K562 (cell line): ENCODE measurements around the gene SLC9A7. TPM values are rescaled to one million over a fixed set of nuclear protein-coding genes. Genes with fewer than 3 reads are reported as not detected.

Experiments used
- ATAC-seq: fragments of 200-7000 bp; cut with Tn5 transposase; 3 replicates; pipeline ENCODE4 v1.9.1; 2020; ENCODE audit warnings: moderate library complexity
- BruUV-seq: library from RNA; stranded (reverse); fragments of 400-500 nt; replicated peaks from 2 replicates; lab custom pipeline; 2021; lab: Mats Ljungman, UMichigan
- CTCF ChIA-PET: fragments of 300-600 bp; formaldehyde crosslinking; extraction: SDS; loops from one replicate; lab custom pipeline; 2021; ENCODE audit warnings: low intra/inter-chr PET ratio; lab: Yijun Ruan, JAX
- POLR2A ChIA-PET: fragments of 300-600, 350-650 bp; sonication (Branson Sonifier 250); formaldehyde crosslinking; extraction: SDS; loops from one replicate; lab custom pipeline; 2021; ENCODE audit warnings: antibody characterized with exemption, inconsistent platforms; lab: Yijun Ruan, JAX
- DNase-seq, 4 experiments: peaks; one replicate each; pipeline versions ENCODE4 v3.0.0 to v3.0.0-alpha.2; 2011 to 2018; ENCODE audit warnings: low spot score in 3 of 4, mixed read lengths in 3 of 4; ENCODE audit errors: extremely low read depth in 1 of 4
- FAIRE-seq: peaks from 2 replicates; lab custom pipeline; 2011; peaks lifted over from hg19 to GRCh38; lab: Jason Lieb, UNC
- H2AFZ ChIP-seq: 2 replicates; pipeline ENCODE4 v1.6.0; 2011; ENCODE audit warnings: low read depth, low read length, control low read depth, inconsistent platforms
- H3K27ac ChIP-seq: fragments of 200-600 bp; 3 replicates; pipeline ENCODE4 v1.8.0; 2011; ENCODE audit warnings: low read depth, mild to moderate bottlenecking, control low read depth, inconsistent platforms, low read length, moderate library complexity, mixed read lengths; ENCODE audit errors: extremely low read depth
- H3K27me3 ChIP-seq, 2 experiments: fragments of 300-600 bp in 1 of 2; 2 replicates in 1 of 2; 3 replicates in 1 of 2; pipeline versions ENCODE4 v1.6.0 to v1.8.0; 2011; ENCODE audit warnings: inconsistent platforms in 2 of 2, low read length in 2 of 2, mild to moderate bottlenecking in 1 of 2, mixed read lengths in 1 of 2, moderate library complexity in 1 of 2; ENCODE audit not compliant: control insufficient read depth in 2 of 2, insufficient read depth in 2 of 2
- H3K36me3 ChIP-seq: fragments of 300-600 bp; 3 replicates; pipeline ENCODE4 v1.8.0; 2011; ENCODE audit warnings: mild to moderate bottlenecking, low read length, inconsistent platforms; ENCODE audit not compliant: control insufficient read depth, insufficient read depth
- H3K4me1 ChIP-seq, 2 experiments: fragments of 200-600 bp in 1 of 2; replicated peaks in 1 of 2; 2 replicates in 1 of 2; 3 replicates in 1 of 2; pipeline versions ENCODE4 v1.5.1 to v1.8.0; 2011; ENCODE audit warnings: inconsistent platforms in 2 of 2, low read length in 2 of 2, mild to moderate bottlenecking in 1 of 2, mixed read lengths in 1 of 2, moderate library complexity in 1 of 2; ENCODE audit not compliant: control insufficient read depth in 2 of 2, insufficient read depth in 2 of 2
- H3K4me2 ChIP-seq: 2 replicates; pipeline ENCODE4 v1.6.1; 2011; ENCODE audit warnings: low read length, control low read depth, inconsistent platforms, mixed read lengths; ENCODE audit not compliant: insufficient read depth
- H3K4me3 ChIP-seq: fragments of 200-600 bp; sonication (generic), shearing (Covaris generic); 2 replicates; pipeline ENCODE4 v1.5.1; 2016; ENCODE audit warnings: control low read depth, inconsistent platforms
- H3K79me2 ChIP-seq: fragments of 200-600 bp; 3 replicates; pipeline ENCODE4 v1.8.0; 2011; ENCODE audit warnings: low read length, inconsistent platforms; ENCODE audit not compliant: control insufficient read depth, insufficient read depth
- H3K9ac ChIP-seq, 2 experiments: 2 replicates each; pipeline versions ENCODE4 v1.6.0 to v1.6.1; 2011; ENCODE audit warnings: low read depth in 2 of 2, low read length in 2 of 2, control low read depth in 1 of 2, inconsistent platforms in 1 of 2, mild to moderate bottlenecking in 1 of 2, mixed read lengths in 1 of 2; ENCODE audit not compliant: insufficient read depth in 1 of 2
- H3K9me1 ChIP-seq: one replicate; pipeline ENCODE4 v1.6.0; 2011; ENCODE audit warnings: inconsistent platforms, mild to moderate bottlenecking, low read length, moderate library complexity; ENCODE audit not compliant: control insufficient read depth, insufficient read depth
- H3K9me3 ChIP-seq: replicated peaks from 2 replicates; pipeline ENCODE4 v1.5.1; 2011; ENCODE audit warnings: low read depth, low read length, inconsistent platforms; ENCODE audit not compliant: control insufficient read depth, insufficient read depth
- H4K20me1 ChIP-seq: replicated peaks from 2 replicates; pipeline ENCODE4 v1.6.1; 2011; ENCODE audit warnings: low read length, inconsistent platforms, mixed read lengths; ENCODE audit not compliant: control insufficient read depth, insufficient read depth
- CCNT2 ChIP-seq: IDR thresholded peaks from 2 replicates; pipeline ENCODE4 v1.6.1; 2011; ENCODE audit warnings: borderline replicate concordance, low read depth, mild to moderate bottlenecking, moderate library complexity, mixed read lengths, low read length; ENCODE audit not compliant: insufficient read length; ENCODE audit errors: extremely low read depth
- HOXB6 ChIP-seq: fragments of 250-450 bp; sonication (Bioruptor Pico); IDR thresholded peaks from 2 replicates; pipeline ENCODE4 v1.5.1; 2022; ENCODE audit warnings: mild to moderate bottlenecking, borderline replicate concordance
- MAFF ChIP-seq: IDR thresholded peaks from 2 replicates; pipeline ENCODE4 v1.6.1; 2012; ENCODE audit warnings: low read length, improper control_type of control experiment
- POLR2B ChIP-seq: fragments of 450-650 bp; IDR thresholded peaks from 2 replicates; pipeline ENCODE4 v1.6.1; 2018; ENCODE audit warnings: low read depth; ENCODE audit not compliant: partially characterized antibody
- POU5F1 ChIP-seq: fragments of 150-350 bp; IDR thresholded peaks from 2 replicates; pipeline ENCODE4 v1.6.1; 2014; ENCODE audit warnings: borderline replicate concordance, low read length, low read depth, mild to moderate bottlenecking; ENCODE audit not compliant: partially characterized antibody
- PRMT5 ChIP-seq: sonication (generic); formaldehyde crosslinking; IDR thresholded peaks from 2 replicates; pipeline ENCODE4 v1.5.0; 2020; ENCODE audit warnings: missing genetic modification reagents
- ZNF444 ChIP-seq: fragments of 250-450 bp; sonication (Bioruptor Pico); IDR thresholded peaks from 2 replicates; pipeline ENCODE4 v1.4.0; 2020; ENCODE audit warnings: mild to moderate bottlenecking, moderate library complexity
- ZNF644 ChIP-seq: fragments of 200-800 bp; sonication (Bioruptor generic); IDR thresholded peaks from 2 replicates; pipeline ENCODE4 v1.6.1; 2016; ENCODE audit warnings: low read depth, missing genetic modification characterization, missing compliant biosample characterization
- ZZZ3 ChIP-seq: fragments of 450-650 bp; IDR thresholded peaks from 2 replicates; pipeline ENCODE4 v1.6.1; 2016; ENCODE audit warnings: antibody characterized with exemption, mild to moderate bottlenecking, moderate library complexity
- WGBS: fragments of 100-300 bp; shearing (Covaris generic); methylation state at CpG from one replicate; pipeline ENCODE4 v1.1.6; 2016; ENCODE audit warnings: low coverage, mixed read lengths; ENCODE audit not compliant: insufficient coverage; ENCODE audit errors: missing lambda C conversion rate; 5-methylcytosine and 5-hydroxymethylcytosine counted together
- in situ Hi-C: fragments of 300-500 bp; cut with MboI; formaldehyde crosslinking; loops from 4 replicates; pipeline ENCODE4 v1.15.0; 2018; ENCODE audit warnings: inconsistent platforms, mixed read lengths
- intact Hi-C: fragments of 100-400 bp; cut with micrococcal nuclease; formaldehyde crosslinking; loops from 2 replicates; pipeline ENCODE4 v1.14.2; 2022
- polyA plus RNA-seq, 8 experiments: library from polyadenylated mRNA; depleted of rRNA in 4 of 8; stranded (reverse) in 5 of 8; unstranded in 3 of 8; fragments of >200 nt; fragmentation: Nextera tagmentation in 2 of 8; fragmentation: Illumina TruSeq in 1 of 8; extraction: Ambion mirVana in 2 of 8; extraction: Trizol in 1 of 8; gene quantifications; 2 replicates each; pipeline versions ENCODE4 v1.2.1 to v1.2.3, GENCODE V29; 2011 to 2014; ENCODE audit warnings: inconsistent platforms in 1 of 8, missing spikeins in 1 of 8
- total RNA-seq, 7 experiments: library from RNA; depleted of rRNA in 6 of 7; stranded (reverse); fragments of >200 nt in 6 of 7; fragmentation: Illumina TruSeq in 2 of 7; extraction: Trizol in 2 of 7; gene quantifications; 2 replicates each; pipeline versions ENCODE4 v1.2.1 to v1.2.3, GENCODE V29; 2011 to 2021; ENCODE audit warnings: low replicate concordance in 1 of 7
- TF ChIP-seq, protein P1 (sequence below): fragments of 450-650 bp; IDR thresholded peaks from 2 replicates; pipeline ENCODE4 v1.6.1; 2017; ENCODE audit warnings: mild to moderate bottlenecking, moderate library complexity
- TF ChIP-seq, protein P2 (sequence below): sonication (generic); formaldehyde crosslinking; IDR thresholded peaks from 2 replicates; pipeline ENCODE4 v1.9.0; 2022; ENCODE audit warnings: mild to moderate bottlenecking, missing genetic modification reagents
- TF ChIP-seq, protein P3 (sequence below), 2 experiments: fragments of 450-650 bp in 1 of 2; IDR thresholded peaks; 2 replicates each; pipeline ENCODE4 v1.6.1; 2011 to 2017; ENCODE audit warnings: low read depth in 2 of 2, antibody characterized with exemption in 1 of 2, borderline replicate concordance in 1 of 2, low read length in 1 of 2, mild to moderate bottlenecking in 1 of 2, mixed read lengths in 1 of 2; ENCODE audit not compliant: control insufficient read depth in 1 of 2

SLC9A7 gene
- total and polyA plus RNA-seq, 9 of the 15 experiments (the other 6 are each of a cell fraction or from before 2014, with no cell fraction given), result 0.04 to 0.13 (median 0.09) TPM; not detected in 5

DNA sequence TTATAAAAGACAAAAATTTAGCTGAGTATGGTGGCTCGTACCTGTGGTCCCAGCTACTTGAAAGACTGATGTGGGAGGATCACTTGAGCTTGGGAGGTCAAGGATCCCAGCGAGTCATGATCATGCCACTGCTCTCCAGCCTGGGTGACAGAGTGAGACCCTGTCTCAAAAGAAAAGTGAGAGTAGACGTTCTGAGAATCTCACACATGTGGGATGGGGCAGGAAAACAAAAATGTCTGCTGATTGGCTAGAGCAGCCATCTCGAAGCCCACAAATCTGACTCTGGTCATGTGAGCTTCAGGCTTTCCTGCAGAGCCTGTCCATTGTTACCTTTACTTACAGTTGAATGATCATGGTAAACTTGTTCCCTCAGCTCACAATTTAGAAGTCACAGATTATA lies 23.1 kb upstream of the SLC9A7 start:
- Histone ChIP-seq H3K4me3 (no peak overlapping the region), H3K9ac (no peak overlapping the region), H3K27me3 (peaks cover 4 to 11% of the 10 kb centered on the region in 2 experiments; a peak in 4 of 5 replicates), H3K4me1 (no peaks in the 10 kb centered on the region), H3K79me2 (no peaks in the 10 kb centered on the region), H3K36me3 (no peaks in the 10 kb centered on the region), H3K9me1 (no peaks in the 10 kb centered on the region), H2AFZ (no peak overlapping the region), H3K27ac (no peak overlapping the region), H3K9me3 (no peaks in the 10 kb centered on the region)
- BruUV-seq, result no TSS peak
- DNase-seq, result no peak
- WGBS, result 0% methylated on average over 4 of the region's 4 CpGs
- FAIRE-seq, result no peak
- no peak for ATAC-seq
- in situ Hi-C loops, result no loop called here
- CTCF ChIA-PET, result no interaction called here
- TF ChIP-seq, protein P1, sequence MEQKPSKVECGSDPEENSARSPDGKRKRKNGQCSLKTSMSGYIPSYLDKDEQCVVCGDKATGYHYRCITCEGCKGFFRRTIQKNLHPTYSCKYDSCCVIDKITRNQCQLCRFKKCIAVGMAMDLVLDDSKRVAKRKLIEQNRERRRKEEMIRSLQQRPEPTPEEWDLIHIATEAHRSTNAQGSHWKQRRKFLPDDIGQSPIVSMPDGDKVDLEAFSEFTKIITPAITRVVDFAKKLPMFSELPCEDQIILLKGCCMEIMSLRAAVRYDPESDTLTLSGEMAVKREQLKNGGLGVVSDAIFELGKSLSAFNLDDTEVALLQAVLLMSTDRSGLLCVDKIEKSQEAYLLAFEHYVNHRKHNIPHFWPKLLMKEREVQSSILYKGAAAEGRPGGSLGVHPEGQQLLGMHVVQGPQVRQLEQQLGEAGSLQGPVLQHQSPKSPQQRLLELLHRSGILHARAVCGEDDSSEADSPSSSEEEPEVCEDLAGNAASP, result no peak
- TF ChIP-seq ZNF644 (tag) (no peak), ZNF444 (CRISPR knock-in tag) (no peak), HOXB6 (CRISPR knock-in tag) (no peak), MAFF (no peak), ZZZ3 (no peak), CCNT2 (no peak), POLR2B (no peak), POU5F1 (no peak), PRMT5 (CRISPR knock-in tag) (no peak)
- TF ChIP-seq, protein P2, sequence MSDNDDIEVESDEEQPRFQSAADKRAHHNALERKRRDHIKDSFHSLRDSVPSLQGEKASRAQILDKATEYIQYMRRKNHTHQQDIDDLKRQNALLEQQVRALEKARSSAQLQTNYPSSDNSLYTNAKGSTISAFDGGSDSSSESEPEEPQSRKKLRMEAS, result no peak
- TF ChIP-seq, protein P3, sequence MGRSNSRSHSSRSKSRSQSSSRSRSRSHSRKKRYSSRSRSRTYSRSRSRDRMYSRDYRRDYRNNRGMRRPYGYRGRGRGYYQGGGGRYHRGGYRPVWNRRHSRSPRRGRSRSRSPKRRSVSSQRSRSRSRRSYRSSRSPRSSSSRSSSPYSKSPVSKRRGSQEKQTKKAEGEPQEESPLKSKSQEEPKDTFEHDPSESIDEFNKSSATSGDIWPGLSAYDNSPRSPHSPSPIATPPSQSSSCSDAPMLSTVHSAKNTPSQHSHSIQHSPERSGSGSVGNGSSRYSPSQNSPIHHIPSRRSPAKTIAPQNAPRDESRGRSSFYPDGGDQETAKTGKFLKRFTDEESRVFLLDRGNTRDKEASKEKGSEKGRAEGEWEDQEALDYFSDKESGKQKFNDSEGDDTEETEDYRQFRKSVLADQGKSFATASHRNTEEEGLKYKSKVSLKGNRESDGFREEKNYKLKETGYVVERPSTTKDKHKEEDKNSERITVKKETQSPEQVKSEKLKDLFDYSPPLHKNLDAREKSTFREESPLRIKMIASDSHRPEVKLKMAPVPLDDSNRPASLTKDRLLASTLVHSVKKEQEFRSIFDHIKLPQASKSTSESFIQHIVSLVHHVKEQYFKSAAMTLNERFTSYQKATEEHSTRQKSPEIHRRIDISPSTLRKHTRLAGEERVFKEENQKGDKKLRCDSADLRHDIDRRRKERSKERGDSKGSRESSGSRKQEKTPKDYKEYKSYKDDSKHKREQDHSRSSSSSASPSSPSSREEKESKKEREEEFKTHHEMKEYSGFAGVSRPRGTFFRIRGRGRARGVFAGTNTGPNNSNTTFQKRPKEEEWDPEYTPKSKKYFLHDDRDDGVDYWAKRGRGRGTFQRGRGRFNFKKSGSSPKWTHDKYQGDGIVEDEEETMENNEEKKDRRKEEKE (IDR thresholded peaks at IDR 0.05; ENCODE audit: borderline replicate concordance in 1 of 2, control insufficient read depth in 1 of 2, low read depth in 2 of 2, low read length in 1 of 2), result no peak
- TF ChIP-seq, all 486 proteins: peak for 0
- H3K4me2 ChIP-seq, result no peak overlapping the region
- POLR2A ChIA-PET, result no interaction called here
- H4K20me1 ChIP-seq, result no peaks in the 10 kb centered on the region
- intact Hi-C loops, result no loop called here
